ENCODE results near the gene THAP5.

- TF ChIP-seq, protein P1, sequence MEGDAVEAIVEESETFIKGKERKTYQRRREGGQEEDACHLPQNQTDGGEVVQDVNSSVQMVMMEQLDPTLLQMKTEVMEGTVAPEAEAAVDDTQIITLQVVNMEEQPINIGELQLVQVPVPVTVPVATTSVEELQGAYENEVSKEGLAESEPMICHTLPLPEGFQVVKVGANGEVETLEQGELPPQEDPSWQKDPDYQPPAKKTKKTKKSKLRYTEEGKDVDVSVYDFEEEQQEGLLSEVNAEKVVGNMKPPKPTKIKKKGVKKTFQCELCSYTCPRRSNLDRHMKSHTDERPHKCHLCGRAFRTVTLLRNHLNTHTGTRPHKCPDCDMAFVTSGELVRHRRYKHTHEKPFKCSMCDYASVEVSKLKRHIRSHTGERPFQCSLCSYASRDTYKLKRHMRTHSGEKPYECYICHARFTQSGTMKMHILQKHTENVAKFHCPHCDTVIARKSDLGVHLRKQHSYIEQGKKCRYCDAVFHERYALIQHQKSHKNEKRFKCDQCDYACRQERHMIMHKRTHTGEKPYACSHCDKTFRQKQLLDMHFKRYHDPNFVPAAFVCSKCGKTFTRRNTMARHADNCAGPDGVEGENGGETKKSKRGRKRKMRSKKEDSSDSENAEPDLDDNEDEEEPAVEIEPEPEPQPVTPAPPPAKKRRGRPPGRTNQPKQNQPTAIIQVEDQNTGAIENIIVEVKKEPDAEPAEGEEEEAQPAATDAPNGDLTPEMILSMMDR (IDR thresholded peaks at IDR 0.05; ENCODE audit: low read depth, low read length, missing input control) = no peak
- TF ChIP-seq YY1 (IDR thresholded peaks at IDR 0.05) (no peak), JUND (IDR thresholded peaks at IDR 0.05) (no peak), GABPA (IDR thresholded peaks at IDR 0.05 in 1 of 2, conservative IDR thresholded peaks at IDR 0.05 in 1 of 2) (no peak), RAD21 (IDR thresholded peaks at IDR 0.05) (no peak), TAF1 (conservative IDR thresholded peaks at IDR 0.05) (no peak), REST (IDR thresholded peaks at IDR 0.05) (no peak)
Observed at GRCh38 chr7:108598914-108599580, 29.5 kb upstream of the THAP5 start.
